Body of pancreas (tissue), 4 donors: Measurements from ENCODE around the gene ACER1. TPM values are rescaled to one million over a fixed set of nuclear protein-coding genes. Genes with fewer than 3 reads are reported as not detected.

Source experiments
- ATAC-seq: fragments of 150-250 bp; one replicate; pipeline ENCODE4 v1.9.1; 2016
- DNase-seq, 4 donors: peaks; one replicate each; pipeline ENCODE4 v3.0.0-alpha.2; 2019
- H3K27ac ChIP-seq, 4 donors: fragments of 200-600 bp; sonication (generic); 1 replicate in 3 of 4; 2 replicates in 1 of 4; pipeline versions ENCODE4 v1.5.1 to v1.6.1; 2016 to 2019; ENCODE audit warnings: mild to moderate bottlenecking in 1 of 4, mixed read lengths in 1 of 4, moderate library complexity in 1 of 4
- H3K27me3 ChIP-seq, 2 donors: fragments of 200-600 bp; sonication (generic); one replicate each; pipeline ENCODE4 v1.6.0; 2016; ENCODE audit warnings: mild to moderate bottlenecking in 1 of 2
- H3K36me3 ChIP-seq, 2 donors: fragments of 200-600 bp; sonication (generic); replicated peaks in 1 of 2; 2 replicates each; pipeline ENCODE4 v1.5.1; 2016; ENCODE audit warnings: low read depth in 2 of 2; ENCODE audit not compliant: insufficient read depth in 1 of 2
- H3K4me1 ChIP-seq: fragments of 200-600 bp; sonication (generic); one replicate; pipeline ENCODE4 v1.6.0; 2016
- H3K4me3 ChIP-seq, 2 donors: fragments of 200-600 bp; sonication (generic); 1 replicate in 1 of 2; 2 replicates in 1 of 2; pipeline ENCODE4 v1.5.1; 2016 to 2019
- H3K9me3 ChIP-seq, 3 donors: fragments of 200-600 bp; sonication (generic); 1 replicate in 2 of 3; 2 replicates in 1 of 3; pipeline ENCODE4 v1.5.1; 2016
- POLR2A ChIP-seq, 3 donors: fragments of 450-650 bp; IDR thresholded peaks; one replicate each; pipeline ENCODE4 v1.6.1; 2016; ENCODE audit warnings: antibody characterized with exemption in 3 of 3, mild to moderate bottlenecking in 2 of 3
- WGBS, 2 donors: methylation state at CpG; one replicate each; pipeline ENCODE4 v1.1.5; 2017; 5-methylcytosine and 5-hydroxymethylcytosine counted together
- intact Hi-C: fragments of 100-400 bp; cut with DNase I; formaldehyde crosslinking; loops from one replicate; pipeline ENCODE4 v1.15.1; 2023
- total RNA-seq, 2 donors: library from RNA; depleted of rRNA; stranded (reverse); fragments of >200 nt; gene quantifications; one replicate each; pipeline ENCODE4 v1.1.0, GENCODE V29; 2016
- TF ChIP-seq, protein P1 (sequence below), 7 experiments: fragments of 450-650 bp in 4 of 7; fragments of 200-600 bp in 3 of 7; sonication (generic) in 3 of 7; IDR thresholded peaks; one replicate each; pipeline ENCODE4 v1.5.1; 2016 to 2019; ENCODE audit warnings: antibody characterized with exemption in 7 of 7

The ACER1 gene
- total RNA-seq, 2 donors from 2014 or later: not detected

DNA sequence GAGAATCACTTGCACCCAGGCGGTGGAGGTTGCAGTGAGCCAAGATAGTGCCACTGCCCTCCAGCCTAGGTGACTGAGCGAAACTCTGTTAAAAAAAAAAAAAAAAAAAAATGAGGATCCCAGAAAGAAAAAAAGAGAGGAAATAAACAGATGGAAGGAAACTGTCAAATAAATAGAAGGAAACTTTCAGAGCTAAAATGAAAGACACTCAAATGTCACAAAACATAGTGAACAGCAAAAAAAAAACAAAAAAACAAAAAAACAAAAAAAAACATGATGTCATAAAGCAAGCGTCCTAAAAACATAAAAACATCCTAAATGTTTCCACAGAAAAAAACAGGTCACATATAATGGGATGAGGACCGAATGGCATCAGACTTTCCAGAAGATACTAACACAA lies 68.6 kb downstream of the ACER1 start:
- Histone ChIP-seq H3K4me1 (peaks cover under 1% of the 10 kb centered on the region), H3K27ac (no peak overlapping the region), H3K4me3 (no peak overlapping the region), H3K9me3 (no peaks in the 10 kb centered on the region), H3K27me3 (no peaks in the 10 kb centered on the region), H3K36me3 (peaks cover 0 to 2% of the 10 kb centered on the region in 2 donors)
- WGBS, 2 donors: 81 to 91% methylated on average over 4 of the region's 4 CpGs
- intact Hi-C loops: loop anchor here (5.0 kb wide), 1 partner anchor 33 kb away; no protein-coding TSS in a partner anchor
- no peak for DNase-seq
- ATAC-seq: no peak
- TF ChIP-seq POLR2A (IDR thresholded peaks at IDR 0.05): no peak
- TF ChIP-seq, protein P1, sequence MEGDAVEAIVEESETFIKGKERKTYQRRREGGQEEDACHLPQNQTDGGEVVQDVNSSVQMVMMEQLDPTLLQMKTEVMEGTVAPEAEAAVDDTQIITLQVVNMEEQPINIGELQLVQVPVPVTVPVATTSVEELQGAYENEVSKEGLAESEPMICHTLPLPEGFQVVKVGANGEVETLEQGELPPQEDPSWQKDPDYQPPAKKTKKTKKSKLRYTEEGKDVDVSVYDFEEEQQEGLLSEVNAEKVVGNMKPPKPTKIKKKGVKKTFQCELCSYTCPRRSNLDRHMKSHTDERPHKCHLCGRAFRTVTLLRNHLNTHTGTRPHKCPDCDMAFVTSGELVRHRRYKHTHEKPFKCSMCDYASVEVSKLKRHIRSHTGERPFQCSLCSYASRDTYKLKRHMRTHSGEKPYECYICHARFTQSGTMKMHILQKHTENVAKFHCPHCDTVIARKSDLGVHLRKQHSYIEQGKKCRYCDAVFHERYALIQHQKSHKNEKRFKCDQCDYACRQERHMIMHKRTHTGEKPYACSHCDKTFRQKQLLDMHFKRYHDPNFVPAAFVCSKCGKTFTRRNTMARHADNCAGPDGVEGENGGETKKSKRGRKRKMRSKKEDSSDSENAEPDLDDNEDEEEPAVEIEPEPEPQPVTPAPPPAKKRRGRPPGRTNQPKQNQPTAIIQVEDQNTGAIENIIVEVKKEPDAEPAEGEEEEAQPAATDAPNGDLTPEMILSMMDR (IDR thresholded peaks at IDR 0.05): no peak

DNA sequence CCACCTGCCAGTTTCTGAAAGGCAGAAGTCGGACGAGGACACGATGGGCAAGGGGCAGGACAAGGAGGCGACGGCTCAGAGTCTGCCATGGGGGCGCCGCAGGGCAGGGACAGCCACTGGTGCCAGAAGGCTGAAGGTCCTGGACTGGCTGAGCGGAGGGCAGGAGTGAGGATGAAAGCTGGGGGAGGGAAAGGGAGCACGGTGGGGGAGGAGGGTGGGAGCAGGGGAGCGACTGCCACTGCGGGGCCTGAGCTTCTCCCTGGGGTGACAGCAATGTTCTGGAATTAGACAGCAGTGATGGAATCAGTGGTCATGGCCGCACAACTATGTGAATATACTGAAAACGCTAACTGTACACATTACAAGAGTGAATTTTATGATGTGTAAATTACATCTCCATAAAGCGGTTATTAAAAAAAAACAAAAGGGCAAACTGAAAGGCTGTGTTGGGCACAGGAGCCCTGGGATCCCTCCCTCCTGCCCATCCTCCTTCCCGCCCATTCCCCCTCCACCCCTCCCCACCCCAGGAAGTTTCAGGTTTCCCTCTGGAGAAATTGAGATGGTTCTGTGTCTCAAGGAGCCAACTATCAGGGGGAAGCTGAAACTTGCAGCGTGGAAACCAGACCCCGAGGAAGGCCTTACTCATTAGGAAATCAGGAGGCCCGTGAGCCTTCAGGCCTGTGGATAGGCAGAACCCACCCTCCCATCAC lies 69.5 kb downstream of the ACER1 start:
- H3K27ac ChIP-seq: no peak overlapping the region
- H3K4me1 ChIP-seq: peaks cover 6% of the 10 kb centered on the region
- DNase-seq: no peak
- peaks cover 0 to 1% of the 10 kb centered on the region in 2 donors for H3K36me3 ChIP-seq
- 79 to 86% methylated on average over 17 to 18 of the region's 18 CpGs for WGBS, 2 donors
- no peak overlapping the region for H3K4me3 ChIP-seq
- H3K9me3 ChIP-seq: no peaks in the 10 kb centered on the region
- intact Hi-C loops: no loop called here
- no peak for ATAC-seq
- no peak for TF ChIP-seq POLR2A (IDR thresholded peaks at IDR 0.05)
- TF ChIP-seq, protein P1 (IDR thresholded peaks at IDR 0.05): no peak
- no peaks in the 10 kb centered on the region for H3K27me3 ChIP-seq

GRCh38 chr19:6263306-6263705 lies 70.1 kb downstream of the ACER1 start:
- Histone ChIP-seq H3K4me1 (peaks cover 6% of the 10 kb centered on the region), H3K27me3 (no peaks in the 10 kb centered on the region), H3K27ac (no peak overlapping the region), H3K4me3 (no peak overlapping the region), H3K9me3 (no peaks in the 10 kb centered on the region), H3K36me3 (peaks cover 0 to 1% of the 10 kb centered on the region in 2 donors)
- intact Hi-C loops: no loop called here
- TF ChIP-seq, protein P1 (IDR thresholded peaks at IDR 0.05): no peak
- no peak for TF ChIP-seq POLR2A (IDR thresholded peaks at IDR 0.05)
- ATAC-seq (no peak), DNase-seq (no peak)
- WGBS, 2 donors: 81 to 87% methylated on average over 11 of the region's 12 CpGs

DNA sequence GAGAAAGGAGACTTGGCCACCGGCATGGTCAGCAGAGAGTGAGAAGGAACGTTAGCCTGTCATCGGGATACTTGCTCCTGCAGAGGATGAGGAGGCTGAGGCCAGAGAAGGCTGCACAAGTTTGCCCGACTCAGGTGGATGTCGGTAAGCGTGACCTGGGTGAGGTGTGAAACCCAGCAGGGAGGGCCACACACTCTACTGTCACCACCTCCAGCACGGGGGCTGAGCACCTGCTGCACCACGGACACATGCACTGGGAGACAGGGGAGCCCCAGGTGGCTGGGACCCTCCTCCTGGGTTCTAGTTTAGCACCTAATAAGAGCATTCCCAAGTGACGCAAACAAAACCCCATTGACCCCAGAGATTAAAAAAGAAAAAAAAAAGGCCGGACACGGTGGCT lies 70.9 kb downstream of the ACER1 start:
- TF ChIP-seq POLR2A (IDR thresholded peaks at IDR 0.05): no peak
- TF ChIP-seq, protein P1 (IDR thresholded peaks at IDR 0.05): no peak
- WGBS, 2 donors: 87 to 93% methylated on average over 11 of the region's 11 CpGs
- Histone ChIP-seq H3K36me3 (peaks cover 0 to 1% of the 10 kb centered on the region in 2 donors), H3K27ac (no peak overlapping the region), H3K4me3 (no peak overlapping the region), H3K9me3 (no peaks in the 10 kb centered on the region), H3K4me1 (peaks cover 6% of the 10 kb centered on the region), H3K27me3 (no peaks in the 10 kb centered on the region)
- ATAC-seq (no peak), DNase-seq (no peak)
- intact Hi-C loops: no loop called here

DNA sequence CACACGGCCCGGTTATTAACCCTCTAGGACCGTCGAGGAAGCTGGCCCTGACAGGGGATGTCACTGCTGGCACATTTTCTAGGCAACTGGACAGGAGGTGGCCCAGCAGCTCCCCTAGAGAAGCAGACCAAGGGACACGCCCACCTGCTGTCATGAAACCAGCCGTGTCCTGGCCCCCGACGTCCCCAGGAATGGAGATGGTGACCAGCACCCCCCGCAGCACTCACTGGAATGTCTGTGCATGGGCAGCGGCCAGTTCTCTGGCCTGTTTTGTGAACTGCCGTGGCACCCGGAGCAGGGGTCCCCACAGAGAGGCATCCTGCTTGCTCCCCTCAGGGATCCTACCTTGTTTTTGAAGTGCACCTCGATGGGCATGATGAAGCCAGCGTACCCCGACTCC lies 71.5 kb downstream of the ACER1 start:
- Histone ChIP-seq H3K4me1 (peaks cover 6% of the 10 kb centered on the region), H3K36me3 (peaks cover 0 to 1% of the 10 kb centered on the region in 2 donors), H3K27me3 (no peaks in the 10 kb centered on the region), H3K27ac (no peak overlapping the region), H3K4me3 (no peak overlapping the region), H3K9me3 (no peaks in the 10 kb centered on the region)
- 86% methylated on average over 12 to 15 of the region's 15 CpGs for WGBS, 2 donors
- ATAC-seq (no peak), DNase-seq (no peak)
- intact Hi-C loops: no loop called here
- TF ChIP-seq, protein P1 (IDR thresholded peaks at IDR 0.05): no peak
- no peak for TF ChIP-seq POLR2A (IDR thresholded peaks at IDR 0.05)
